ENCODE measurements around the gene IQGAP3.

IQGAP3 gene

DNA sequence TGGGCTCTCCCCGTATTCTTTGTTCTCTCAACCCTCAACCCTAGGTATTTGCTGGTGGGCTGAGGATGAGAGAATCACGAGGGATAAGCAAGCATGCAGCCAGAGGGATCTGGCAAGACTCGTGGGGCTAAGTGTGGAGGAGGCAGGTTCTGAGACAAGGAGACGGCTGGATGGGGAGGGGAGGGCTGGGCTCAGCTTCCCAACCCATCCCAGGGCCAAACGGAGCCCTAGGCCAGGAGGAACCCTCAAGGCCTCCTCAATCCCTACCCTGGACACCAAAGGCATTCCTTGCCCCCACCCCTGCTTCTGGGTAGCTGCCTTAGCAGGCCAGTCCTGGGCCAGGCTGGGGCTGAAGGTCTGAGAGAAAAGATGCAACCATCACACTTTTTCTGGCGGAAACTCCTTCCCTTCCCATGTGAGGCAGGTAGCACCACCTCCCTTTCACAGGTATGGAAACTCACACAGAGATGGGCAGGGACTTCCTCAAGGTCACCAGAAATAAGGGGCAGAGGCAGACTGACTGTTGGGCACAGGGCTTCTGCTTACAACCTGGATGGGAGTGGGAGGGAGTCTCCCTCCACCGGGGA lies 78.0 kb downstream of the IQGAP3 start:
- no peak for DNase-seq

DNA sequence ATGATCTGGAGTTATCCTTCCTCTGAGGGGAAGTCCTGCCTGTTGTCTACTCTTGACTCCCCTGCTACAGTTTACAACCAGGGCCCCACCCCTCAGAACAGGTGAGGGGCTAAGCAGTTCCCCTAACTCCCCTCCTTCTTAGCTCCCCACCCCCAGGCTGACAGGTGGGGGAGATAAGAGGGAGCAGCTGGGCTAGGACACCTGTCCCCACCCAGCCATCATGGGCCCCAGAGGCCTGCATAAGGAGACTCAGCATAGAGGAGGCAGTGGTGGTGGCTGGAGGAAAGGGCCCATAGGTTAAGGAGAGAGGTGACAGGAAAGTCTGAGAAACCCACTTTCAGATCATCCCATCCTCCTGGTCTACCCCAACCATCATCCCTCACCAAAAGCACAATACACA lies 78.6 kb downstream of the IQGAP3 start:
- DNase-seq, result no peak

DNA sequence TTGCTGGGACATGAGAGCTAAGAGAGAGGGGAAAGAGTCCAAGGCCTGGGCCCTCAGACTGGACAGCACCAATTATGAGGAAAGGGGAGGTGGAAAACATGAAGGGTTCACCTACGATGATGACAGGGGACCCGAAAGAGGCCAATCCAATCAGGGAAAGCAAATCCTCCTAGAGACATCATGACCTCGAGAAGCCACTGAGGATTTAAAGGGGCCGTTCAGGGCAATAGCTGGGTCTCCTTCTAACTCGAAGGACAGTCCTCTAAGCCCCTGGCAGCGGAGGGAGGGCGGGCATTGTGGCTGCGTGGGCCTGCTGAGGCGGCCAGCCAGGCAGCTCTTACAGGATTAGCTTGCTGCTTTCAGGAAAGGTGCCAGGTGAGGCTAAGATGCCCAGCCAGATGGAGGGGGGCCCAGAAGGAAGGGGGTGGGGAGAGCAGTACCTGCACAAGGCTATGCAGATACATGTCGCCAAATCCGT lies 79.2 kb downstream of the IQGAP3 start:
- DNase-seq, result no peak

DNA sequence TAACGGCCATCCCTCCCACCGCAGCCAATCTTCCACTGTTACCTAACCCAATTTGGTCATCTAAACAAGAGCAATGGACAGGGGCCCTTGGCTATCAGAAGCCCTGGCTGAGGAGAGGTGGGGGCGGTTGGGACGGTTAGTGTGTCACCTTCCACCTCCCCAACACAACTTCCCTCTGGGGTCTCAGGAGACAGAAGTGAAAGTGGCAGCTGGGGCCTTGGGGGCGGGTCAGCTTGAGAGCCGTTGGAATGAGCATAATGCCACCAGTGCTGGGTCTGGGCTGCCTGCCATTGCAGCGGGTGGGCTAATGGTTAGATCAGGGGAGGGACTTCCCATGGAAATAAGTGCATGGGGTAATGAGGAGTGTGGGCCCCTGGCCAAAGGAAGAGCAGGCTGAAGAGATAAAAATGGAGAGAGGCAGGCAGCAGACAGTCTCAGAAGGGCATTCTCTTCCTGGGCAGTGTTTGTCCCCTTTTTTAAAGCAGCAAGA lies 79.7 kb downstream of the IQGAP3 start:
- DNase-seq, result peak; percentile 50

DNA sequence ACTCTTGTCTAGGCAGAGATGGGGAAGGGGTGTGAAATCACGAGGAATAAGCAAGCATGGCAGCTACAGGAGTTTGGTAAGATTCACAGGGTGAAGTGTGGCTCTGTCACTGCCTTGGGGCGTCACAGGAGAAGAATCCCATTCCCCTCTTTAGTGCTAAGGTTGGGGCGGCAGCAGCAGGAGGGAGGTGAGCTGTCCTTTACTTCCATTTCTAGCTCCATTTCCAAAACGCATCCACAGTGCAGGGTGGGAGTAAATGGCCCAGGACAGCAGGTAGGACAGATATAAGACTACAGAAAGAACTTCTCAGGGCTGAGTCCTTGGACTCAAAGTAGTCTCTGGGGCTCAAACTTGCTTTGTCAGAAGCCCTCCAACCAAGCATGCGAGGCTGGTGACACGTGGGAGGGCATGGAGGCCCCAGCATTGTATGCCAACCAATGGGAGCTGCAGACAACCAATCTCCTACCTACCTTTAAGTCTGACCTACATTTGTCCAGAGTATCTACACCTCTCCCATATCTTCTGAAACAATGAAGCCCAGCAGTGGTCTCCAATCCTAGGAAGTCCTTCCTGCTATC lies 80.3 kb downstream of the IQGAP3 start:
- DNase-seq, result no peak

DNA sequence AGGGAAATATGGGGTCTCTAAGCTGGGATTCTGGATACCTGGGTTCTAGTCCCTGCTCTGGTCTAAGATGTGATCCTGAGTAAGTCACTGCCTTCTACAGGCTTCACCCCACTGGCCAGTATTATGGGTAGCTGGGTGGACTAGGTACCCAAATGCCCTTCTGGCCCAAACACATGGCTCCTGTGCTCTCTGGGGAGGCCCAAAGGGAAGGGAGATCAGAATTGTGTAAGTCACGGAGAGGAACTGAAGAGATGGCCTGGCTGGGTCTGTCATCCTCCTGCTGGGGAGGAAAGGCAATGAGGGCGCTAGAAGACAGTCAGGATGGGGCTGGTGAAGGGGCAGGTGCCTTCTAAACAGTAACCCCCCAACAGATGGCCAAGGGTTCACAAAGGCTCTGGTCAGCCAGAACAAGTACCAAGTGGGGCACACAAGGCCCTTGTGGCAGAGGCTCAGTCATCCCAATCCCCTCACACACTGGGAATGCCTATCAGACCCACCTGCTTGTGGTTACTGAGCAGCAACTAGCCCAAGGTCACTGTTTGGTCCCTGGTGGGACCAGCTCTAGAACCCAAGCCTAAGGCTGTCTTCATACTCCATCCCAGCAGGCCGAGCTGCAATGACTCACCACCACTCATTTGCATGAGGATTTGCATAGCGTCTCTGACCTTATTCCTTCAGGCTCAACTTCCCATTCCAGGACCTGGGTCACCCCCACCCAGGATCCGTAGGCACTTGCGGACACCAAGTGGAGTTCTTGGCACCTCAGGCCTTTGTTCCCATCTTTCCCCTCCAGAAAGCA lies 81.0 kb downstream of the IQGAP3 start:
- DNase-seq, result no peak

DNA sequence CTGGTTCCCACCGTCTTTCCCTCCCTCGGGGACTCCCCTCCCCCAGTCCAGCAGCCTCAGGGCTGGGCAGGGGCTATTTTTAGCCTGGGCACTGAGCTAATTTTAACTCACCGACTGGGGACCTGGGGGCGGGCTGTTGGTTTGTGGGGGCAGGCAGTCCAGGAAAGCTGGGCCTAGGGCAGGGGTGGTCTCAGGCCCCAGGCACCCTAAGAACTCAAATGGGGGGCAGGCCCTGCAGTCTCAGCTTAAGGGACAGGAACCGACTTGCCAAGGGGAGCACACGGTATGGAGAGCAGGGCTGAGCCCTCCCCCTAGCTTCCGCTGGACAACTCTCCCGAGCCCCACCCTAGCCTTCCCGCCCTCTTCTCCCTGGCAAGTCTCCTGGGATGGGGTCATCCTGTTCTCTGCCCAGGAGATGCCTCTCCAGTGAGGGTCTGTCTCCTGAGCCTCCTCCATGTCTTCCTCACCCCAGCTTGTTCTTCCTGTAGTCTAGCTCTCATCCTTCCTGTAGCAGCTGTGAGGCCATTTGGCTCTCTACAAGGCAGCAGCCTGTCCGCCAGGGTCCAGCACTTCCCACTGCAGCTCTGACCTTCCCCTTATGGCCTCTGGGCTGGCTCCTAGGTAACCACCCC lies 81.8 kb downstream of the IQGAP3 start:
- no peak for DNase-seq

DNA sequence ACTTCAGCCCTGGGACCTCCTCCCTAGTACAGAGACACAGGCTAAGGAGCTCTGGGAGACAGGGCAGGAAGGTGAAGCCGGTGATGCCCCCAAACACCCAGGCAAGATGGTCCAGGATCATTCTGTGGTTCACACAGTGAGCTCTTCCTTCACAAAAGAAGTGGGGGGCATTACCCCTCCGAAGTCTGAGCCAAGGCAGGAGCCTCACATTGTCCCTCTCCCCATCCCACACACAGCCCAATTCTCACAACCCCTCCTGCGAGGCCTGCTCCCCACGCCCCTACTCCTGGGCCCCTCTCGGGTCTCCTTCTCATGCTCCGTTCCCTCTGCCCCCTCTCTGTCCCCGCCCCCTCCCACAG lies 82.5 kb downstream of the IQGAP3 start:
- DNase-seq, result no peak

DNA sequence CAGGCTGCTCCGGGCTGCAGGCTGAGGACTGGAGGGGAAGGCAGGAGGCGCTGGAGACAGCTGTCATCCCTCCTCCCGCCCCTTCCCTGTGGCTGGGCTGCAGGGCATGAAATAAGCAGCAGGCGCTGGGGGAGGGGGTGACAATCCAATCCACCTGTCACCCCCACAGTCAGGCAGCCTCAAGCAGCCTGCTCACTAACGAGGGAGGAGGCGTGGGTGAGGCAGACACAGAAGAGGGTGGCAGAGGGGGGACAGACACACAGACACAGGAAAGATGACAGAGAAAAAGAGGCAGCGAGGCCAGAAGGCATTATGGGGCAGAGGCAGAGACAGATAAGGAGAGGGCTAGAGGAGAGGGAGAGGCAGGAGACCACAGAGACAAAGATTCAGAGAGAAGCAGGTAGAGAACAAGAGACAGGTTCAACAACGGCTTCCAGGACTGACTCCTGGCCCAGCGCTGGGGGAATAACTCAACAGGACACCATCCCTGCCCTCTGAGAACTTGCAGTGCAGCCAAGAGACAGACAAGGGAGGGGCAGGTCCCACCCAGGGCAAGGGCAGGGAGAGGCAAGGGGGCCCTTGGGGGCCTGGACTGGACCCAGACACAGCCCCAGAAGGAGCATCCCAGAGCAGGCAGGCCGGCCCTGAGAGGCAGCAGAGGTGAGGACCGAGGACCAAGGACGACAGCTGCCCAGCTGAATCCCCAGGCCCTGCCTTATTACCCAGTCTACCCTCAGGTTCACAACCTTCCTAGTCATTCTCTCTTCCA lies 83.0 kb downstream of the IQGAP3 start:
- no peak for DNase-seq

DNA sequence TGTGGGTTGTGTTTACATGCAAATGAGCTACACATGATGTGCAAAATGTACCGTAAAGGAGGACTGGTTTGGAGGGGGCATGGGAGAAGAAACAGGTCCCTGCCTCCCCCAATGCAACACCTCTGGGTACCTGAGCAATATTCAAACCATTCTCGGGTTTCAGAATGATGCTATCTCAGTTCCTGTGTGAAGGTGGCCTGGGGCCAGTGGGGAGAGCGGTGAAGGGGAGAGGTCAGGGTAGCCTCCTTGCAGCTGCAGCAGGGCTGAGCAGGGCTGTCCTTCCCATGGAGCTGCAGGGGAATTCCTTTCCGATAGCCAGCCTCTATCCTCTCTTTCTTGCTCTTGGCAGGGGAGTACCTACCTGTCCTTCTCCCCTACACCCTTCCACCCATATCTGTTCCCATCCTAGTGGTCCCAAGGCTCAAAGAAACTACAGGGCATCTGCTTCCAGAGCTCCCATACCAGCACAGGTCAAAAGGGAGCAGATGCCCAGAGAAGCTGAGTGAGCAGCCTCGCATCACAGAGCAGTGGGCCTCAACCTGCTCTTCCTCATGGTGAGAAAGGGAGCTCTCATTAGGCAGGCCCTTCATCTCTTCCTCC lies 83.7 kb downstream of the IQGAP3 start:
- no peak for DNase-seq

DNA sequence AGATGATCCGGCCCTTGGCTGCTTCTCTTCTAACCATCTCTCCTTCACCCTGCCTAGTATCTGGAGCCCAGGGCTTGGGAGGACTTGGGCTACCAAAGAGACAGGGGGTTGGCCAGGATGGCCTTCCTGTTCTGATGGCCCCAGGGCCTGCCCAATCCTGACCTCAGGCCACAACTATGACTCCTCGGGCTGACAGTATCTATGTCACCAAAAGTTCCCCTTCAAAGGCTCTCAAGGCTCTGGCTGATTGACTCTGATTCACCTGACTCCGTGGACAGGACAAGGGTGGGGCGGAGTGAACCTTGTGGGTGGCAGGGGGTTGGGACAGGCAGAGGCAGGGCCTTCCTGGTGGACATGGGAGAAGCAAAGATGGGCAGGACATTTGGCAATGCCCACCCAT lies 84.5 kb downstream of the IQGAP3 start:
- DNase-seq, result no peak

DNA sequence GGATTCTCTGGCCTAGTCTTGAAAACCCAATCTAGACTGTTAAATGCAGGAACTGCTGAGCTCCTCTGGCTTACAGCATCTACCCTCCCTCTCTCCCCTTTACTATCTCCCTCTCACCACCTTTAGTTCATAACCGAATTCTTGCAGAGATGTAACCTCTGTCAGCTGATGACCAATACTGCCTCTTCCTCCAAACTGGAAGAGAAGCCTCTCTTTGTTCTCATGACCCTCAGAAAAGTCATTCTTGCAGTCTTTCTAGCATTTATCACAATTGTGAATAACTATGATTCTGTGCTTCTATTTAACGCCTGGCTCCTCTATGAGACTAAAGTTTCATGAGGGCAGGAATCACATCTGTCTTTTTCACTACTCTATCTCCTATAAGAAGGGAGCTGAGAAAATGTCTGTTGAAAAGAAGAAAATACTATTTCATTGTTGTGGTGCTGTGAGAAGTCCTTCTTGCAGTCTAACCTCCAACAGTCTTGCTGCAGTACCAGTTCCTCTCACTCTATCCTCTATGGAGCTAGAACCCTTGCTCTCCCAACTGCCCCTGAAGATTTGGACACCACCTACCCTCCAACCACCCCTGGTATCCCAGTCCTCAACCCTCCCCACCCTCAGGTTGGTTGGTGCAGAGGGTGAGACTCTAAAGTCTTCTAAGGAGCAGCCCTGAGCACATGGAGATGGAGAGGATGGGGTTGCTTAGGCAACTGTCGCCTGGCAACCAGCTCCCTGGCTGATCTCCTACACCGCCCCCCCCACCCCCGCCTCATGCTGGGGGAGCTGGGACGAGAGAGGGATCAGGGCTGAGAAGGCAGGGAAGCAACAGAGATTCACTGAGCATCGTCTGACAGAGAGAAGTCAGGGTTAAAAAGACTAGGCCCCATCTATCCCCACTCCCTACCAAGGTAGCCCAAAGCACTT lies 85.7 kb downstream of the IQGAP3 start:
- DNase-seq, result no peak

DNA sequence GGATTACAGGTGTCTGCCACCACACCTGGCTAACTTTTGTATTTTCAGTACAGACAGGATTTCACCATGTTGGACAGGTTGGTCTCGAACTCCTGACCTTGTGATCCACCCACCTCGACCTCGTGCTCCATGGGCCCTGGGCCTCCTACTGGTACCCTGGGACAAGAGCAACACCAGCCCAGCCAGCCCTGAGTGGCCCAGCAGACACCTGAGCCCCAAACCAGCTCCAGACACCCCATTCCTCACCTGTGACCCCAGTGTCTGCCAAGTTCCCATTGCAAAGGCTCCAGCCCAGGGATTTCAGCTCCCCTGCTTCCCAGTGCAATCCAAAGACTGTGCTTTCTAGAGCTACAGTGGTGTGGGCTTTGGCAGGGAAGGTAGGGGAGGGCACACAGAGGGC lies 86.4 kb downstream of the IQGAP3 start:
- no peak for DNase-seq

DNA sequence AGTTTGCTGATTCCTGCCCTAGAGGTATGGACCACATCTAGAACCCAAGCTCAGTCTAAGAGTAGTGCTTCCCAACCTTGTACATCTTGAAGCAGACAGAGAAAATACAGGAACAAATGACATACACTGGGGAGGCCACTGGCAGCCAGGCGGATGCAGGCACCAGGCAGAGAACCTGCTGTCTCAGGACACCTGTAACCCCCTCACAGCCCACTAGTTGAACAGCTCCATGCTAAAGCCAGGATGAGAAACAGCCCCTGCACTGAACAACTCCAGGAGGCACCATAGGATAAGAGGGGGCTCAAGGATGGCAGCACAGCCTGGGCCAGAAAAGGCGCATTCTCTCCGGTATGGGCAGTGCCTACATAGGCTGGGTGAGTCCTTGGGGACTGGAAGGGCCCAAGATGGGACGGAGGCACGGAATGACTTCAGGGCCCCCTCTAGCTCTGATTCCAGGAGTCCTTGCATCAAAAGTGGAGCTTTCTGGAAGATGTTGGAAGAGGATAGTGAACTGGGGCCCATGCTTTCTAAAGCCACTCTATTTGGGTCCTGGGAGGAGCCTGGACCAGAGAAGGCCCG lies 87.8 kb downstream of the IQGAP3 start:
- no peak for DNase-seq

DNA sequence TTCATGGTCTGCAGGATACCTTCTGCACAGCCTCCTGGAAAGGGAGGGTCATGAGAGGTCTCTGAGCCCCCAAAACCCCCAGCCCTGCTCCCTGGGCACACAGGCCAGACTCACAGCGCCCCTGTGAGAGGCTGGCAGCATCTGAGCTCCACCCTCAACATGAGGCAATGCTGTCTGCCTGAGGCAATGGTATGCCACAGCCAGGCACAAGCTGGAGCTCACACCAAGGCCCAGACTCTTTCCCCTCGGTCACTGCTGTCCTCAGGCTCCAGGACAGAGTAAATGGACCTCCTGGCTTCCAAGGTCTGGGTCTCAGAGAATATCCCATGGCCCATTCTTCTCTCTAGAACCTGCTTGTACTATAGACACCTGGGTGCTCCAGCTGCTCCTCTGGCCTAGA lies 89.0 kb downstream of the IQGAP3 start:
- DNase-seq, result no peak

DNA sequence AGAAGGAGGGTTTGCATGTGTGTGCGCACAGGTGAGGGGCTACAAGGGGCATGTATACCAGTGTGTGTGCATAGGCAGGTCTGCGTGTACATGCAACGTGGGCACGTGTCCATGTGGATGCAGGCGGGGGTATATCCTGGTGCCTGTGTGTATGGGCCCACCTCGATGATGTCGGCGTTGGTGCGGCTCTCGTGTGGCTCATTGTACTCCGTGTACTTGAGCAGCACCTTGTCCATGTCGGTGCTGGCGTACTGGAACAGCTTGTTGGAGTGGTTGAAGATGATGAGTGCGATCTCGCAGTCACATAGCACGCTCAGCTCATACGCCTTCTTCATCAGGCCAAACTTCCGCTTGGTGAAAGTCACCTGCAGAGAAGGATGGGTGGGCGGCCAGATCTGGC lies 90.1 kb downstream of the IQGAP3 start:
- DNase-seq, result no peak

DNA sequence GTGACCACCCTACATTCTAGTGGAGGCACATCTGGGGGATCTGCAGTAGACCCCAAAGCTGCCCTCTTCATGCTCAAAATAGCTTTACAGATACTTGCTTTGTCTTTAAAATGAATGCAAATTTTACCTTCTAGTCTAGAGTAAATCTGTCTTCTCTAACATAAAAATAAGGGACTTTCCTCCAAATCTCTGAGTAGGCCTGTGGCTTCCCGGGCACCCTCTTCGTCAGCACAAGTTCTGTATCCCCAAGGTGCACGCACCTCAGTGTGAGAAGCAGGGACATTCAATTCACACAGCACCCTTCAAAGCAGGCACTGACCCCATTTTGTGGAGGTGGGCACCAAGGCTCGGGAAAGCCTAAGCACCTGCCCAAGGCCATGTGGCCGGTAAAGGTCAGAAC lies 90.8 kb downstream of the IQGAP3 start:
- DNase-seq, result no peak

DNA sequence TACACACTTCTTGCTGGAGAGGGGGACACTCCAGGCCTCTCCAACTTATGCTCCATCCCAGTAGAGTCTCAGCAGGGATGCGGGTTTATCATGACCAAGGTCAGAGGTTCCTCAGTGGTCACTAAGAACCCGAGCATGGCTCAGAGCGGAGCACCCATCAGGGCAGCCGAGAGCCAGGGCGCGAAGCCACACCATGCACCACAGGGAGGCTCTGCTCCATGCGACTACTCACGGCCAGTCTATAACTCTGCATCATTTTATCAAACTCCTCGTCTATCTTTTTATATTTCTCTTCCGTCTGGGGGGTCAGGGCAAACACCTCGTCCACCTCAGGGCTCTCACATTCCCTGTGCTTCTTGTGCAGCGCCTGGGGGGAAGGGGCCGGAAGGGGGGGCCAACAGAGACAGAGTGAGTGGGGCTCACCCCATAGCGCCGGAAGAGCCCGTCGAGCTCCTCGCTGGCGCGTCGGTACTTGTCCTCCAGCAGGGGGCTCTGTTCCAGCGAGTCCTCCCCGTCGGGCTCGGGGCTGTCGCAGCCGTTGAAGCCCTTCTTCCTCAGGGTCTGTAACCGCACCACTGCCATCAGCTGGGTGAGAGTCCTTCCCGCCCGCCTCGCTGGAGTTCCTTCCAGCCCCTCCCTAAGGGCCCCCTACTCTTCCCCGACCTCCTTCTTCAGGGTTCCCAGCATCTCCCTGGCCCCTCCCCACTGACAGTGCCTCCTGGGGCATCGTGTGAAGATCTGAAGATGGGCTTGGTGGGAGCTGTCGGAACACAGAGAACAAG lies 91.8 kb downstream of the IQGAP3 start:
- DNase-seq, result no peak

DNA sequence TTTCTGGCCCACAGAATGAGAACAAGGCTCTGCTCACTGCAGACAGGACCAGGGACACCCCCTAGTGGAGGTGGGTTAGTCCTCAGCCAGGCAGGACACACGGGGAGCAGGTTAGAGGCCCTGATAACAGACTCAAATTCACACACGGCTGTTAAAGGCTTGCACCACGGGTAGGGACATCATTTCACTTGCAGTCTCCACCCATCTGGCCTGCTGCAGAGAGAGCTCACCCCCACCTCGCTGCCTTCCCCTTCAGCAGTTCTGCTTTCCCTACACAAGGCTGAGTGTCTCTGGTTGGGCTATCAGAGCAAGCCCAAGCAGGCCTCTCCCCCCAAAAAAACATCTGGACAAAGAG lies 92.4 kb downstream of the IQGAP3 start:
- no peak for DNase-seq

All from KG1 (cell line).